HG03439 (cell line): ENCODE measurements around the gene SEC62.

ENCODE experiments used
- ATAC-seq: cut with Tn5 transposase; IDR thresholded peaks from one replicate; pipeline ENCODE4 v1.9.1; 2021; ENCODE audit warnings: mild to moderate bottlenecking, moderate library complexity; ENCODE audit not compliant: unreplicated experiment

Gene SEC62, protein sequence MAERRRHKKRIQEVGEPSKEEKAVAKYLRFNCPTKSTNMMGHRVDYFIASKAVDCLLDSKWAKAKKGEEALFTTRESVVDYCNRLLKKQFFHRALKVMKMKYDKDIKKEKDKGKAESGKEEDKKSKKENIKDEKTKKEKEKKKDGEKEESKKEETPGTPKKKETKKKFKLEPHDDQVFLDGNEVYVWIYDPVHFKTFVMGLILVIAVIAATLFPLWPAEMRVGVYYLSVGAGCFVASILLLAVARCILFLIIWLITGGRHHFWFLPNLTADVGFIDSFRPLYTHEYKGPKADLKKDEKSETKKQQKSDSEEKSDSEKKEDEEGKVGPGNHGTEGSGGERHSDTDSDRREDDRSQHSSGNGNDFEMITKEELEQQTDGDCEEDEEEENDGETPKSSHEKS

DNA sequence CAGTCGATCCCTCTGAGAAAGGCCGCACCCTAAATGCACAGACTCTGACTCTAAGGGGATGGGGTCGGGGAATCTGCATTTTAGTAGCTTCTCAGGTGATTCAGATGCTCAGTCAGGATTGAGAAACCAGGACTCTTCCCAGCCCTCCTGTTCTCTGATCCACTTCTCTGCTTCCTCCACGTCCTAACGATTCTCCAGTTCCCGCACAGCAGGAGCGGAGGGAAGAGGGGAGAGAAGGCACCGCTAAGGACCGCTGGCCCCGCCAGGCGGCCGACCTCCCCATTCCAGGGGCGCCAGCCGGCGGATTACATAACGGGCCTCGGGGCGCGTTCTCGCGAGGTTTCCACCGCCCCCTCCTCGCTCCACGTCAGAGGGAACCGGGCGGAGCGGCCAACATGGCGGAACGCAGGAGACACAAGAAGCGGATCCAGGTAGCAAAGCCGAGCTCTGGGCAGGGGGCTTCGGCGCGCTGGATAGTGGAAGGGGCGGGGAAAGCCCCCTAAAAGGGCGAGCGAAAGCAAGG, at the start of gene SEC62:
SEC62 (plus strand) TSS at position 380 of the 523 bp plus-strand sequence; CDS start at position 396, 16 bp downstream.
- peak; percentile 89 for ATAC-seq

DNA sequence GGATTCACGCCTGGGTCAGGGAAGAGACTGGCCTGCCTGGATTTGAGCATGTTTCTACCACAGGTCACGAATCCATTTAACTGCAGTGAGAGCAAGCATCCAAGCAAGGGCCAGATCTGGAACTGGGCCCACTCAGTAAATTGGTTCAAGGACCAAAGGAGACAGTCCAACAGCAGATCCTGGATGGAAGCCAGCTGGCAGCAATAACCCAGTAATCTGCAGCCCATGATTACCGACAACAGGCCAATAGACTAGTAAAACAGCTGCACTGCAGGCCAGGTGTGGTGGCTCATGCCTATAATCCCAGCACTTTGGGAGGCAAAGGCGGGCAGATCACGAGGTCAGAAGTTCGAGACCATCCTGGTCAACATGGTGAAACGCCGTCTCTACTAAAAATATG, 43.4 kb upstream of the SEC62 start:
- no peak for ATAC-seq

DNA sequence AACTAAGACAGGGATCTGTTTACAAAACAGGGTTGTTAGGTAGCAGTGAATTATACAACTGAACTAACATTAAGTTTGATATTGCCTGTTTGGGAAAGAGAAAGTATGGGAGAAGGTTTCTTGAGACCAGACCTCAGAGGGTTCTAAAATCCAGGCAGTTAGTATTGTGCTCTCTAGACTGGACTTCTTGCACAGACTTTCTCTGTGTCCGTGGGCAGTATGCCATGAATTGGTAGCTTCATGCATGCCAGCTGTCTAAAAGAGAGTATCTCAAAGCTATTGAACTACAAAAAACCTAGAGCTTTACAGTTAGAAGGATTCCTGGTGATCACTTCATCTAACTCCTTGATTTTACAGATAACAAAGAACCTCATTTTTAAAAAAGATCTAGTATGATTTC, 42.8 kb upstream of the SEC62 start:
- no peak for ATAC-seq

DNA sequence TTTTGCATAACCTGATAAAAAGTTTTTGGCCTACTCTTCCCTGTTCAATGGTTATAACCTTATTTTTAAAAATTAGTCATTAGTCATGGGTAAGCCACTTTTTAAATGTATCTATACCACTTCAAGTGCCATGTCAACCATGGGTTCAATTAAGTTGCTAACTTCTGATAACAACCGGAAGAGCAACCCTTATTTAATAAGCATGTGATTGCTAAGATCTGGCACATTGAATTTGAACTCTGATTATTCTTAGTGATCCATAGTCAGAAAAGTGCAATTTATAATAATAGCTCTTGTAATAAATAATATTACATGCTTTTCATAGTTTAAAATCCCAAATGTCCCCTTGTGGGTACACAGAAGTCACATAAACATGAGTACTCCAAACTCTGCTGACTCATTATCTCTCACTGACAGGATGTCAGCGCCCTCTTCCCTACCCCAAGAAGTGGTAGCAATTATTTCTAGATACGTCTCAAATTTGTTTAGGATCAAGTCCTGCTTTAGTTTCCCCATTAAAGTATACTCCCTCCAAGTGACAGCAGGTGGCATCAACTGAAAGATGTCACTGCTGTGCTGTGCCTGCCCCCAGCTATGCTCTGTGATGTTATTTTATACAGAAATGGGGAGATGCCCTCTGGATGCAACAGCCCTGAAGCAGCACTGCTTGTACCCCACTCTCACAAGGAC, 36.6 kb upstream of the SEC62 start:
- no peak for ATAC-seq

DNA sequence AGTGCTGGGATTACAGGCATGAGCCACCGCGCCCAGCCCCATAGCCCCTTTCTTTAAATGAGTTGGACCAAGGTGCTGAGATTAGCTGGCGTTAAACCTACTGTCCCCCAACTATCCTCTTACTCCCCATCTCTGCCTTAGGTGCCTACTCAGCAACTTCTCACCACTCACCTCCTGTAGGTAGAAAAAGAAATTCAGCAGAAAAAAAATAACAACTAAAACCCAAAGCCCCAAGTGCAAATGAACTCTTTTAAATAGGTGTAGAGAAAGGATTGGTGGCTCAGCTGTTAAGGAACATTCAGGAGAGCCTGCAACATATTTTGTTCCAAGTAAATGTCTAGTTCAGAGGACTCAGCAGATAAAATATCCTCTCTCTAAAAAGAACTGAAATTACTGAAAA, 35.8 kb upstream of the SEC62 start:
- no peak for ATAC-seq

DNA sequence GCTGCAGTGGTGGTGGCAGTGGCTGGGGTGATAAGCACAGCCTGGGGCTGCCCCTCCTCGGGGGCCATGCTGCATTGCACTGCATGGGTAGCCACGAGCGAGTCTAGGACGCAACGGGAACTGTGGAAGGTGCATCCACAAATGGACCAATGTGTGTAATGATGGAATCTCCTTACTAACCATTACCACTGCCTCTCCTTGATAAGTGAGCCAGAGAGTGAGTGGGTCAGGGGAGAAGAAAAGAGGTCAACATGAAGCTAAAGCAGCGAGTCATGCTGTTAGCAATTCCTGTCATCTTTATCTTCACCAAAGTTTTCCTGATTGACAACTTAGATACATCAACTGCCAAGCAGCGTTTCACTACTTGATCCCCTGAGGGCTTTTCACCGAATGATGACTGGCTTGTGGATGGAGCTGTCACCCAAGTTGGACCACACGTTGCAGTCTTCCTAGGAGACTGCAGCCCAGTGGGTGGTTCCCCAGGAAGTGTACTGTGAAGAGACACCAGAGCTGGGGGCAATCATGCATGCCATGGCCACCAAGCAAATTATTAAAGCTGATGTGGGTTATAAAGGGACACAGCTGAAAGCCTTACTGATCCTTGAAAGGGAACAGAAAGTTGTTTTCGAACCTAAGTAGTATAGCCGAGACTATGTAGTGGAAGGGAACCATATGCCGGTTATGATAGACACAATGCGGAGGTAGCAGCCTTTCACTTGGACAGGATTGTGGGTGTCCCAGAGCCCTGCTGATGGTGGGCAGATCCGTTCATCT, 34.7 kb upstream of the SEC62 start:
- ATAC-seq: peak; percentile 88

DNA sequence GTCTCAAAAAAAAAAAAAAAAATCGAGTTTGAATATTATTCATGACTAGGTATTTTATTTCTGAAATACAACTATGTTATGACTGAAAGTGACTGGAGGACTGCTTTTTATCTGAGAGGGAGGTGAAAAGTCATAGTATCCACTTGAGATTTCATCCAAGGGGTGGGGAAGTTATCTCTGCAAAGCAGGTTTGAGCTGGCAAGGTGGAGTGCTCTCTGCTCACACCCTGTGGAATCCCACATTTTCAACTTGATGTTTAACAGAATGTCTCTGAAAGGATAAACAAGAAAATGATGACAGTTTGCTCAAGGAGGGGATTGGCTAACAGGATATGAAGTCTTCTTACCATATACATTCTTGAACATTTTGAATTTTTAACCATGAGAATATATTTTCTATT, 27.3 kb upstream of the SEC62 start:
- no peak for ATAC-seq

DNA sequence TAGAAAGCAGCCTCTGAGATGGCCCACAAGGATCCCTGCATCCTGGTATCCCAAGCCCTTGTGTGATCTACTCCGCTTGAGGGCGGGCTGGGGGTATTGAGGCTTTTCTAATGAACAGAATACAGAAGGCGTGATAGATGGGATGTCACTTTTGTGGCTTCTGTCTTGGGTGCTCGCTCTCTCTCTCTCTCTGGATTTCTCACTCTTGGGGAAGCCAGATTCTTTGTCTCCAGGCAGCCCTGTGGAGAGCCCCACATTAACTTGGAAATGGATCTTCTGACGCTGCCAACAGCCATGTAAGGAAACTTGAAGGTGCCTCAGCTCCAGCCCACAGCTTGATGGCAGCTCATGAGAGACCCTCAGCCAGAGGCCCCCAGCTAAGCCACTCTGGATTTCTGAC, 26.9 kb upstream of the SEC62 start:
- ATAC-seq: no peak

DNA sequence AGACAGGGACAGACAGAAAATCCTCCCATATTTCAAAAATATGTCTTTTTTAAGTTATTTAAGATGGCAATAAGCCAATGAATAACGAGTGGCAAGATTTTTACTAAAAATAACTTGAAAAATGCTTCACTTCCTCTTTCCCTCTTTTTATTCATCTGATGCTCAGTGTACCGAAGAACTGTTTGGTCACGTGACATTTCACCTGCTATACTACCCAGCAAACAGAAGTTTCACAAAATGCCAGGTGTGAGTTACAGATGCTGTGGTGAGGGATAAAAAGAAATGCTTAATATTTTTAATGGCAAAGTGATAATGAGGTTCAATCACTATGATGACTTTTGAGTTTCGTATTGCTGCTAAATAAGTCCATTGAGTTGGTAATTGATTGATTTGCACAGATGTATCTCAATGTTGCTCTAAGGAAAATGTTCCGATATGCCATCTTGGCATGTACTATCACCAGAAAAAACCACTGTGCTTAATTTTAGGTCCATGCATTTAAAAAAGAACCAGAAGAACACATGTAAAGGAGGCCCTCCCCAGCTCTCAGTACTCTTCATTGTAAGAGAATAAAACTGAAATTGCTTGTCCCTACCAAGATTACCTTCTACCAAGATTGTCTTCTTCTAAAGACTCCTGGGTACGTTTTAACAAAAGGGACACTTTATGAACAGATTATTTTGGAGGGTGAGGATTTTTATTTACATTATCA, 26.0 kb upstream of the SEC62 start:
- peak; percentile 76 for ATAC-seq

DNA sequence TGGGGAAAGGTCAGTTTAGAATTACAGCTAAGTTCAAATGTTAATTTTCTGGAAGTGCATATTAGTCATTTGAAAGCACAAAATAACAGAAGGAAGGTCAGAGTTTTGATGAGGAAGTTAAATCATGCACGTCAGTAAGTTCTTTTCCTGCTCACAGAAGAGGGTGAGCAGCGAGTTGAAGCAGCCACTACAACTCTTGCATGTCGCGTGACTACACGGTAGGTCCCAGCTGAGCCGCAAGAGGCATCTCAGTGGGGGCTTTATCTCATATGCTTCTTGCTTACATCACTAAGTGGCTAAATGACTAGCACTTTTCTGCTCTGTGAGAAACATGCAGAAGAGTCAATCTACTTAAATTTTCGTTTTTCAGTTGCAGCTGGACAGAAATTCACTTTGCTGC, 21.3 kb upstream of the SEC62 start:
- ATAC-seq: peak; percentile 81

DNA sequence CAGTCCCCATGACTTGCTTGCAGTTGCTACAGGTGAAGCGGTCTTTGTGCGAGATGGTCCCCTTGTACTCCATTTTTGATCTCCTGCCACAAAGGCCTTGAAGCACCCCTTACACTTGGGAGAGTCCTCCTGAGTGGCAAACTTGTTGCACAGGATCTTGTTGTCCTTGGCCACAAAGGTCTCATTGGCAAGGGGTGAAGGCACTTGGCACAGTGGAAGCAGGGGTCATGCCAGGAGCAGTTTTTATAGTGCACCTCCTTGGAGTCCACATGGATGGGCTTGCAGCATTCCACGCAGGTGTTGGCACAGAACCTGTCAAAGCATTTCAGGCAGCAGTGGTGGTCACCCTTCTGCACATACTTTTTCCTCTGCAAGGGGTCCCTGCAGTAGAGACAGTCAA, 20.3 kb upstream of the SEC62 start:
- ATAC-seq: no peak

DNA sequence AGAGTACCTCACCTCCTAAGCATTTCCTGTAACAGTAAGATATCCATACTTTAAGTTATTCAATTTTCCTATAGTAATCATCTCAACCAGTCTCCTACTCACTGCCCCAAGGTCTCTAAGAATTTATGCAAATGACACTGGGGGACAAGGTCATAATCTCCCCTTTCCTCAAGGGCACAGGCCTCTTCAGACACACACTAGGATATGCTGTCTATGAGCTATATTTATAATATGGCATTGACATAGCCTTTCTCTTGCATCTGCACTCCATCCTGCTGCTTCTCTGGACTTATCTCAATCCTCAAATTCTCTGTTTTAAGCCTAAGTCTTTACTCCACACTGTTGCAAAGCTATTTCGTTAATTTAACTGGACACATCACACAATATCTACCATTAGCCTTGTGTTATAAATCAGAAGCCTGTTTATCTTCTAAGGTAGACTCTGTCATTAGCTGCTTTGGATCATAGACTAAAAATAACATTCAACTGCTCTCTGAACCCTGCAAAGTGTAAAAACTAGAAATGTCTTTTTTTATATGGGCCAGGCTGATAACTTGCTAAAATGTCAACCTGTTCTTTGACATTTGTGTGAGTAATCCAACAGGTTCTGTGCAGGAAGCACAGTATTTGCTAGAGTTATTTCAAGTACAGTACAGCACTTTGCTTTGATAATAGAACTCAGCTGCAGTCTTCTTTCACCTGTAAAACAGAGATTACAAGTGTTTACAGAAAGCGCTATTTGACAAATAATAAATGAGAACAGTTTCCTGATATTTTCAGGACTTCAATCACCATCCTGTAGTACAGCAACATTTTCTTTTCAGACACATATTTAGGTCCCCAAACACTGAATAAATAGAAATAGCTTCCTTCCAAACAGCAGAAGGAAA, 17.8 kb upstream of the SEC62 start:
- ATAC-seq: no peak

DNA sequence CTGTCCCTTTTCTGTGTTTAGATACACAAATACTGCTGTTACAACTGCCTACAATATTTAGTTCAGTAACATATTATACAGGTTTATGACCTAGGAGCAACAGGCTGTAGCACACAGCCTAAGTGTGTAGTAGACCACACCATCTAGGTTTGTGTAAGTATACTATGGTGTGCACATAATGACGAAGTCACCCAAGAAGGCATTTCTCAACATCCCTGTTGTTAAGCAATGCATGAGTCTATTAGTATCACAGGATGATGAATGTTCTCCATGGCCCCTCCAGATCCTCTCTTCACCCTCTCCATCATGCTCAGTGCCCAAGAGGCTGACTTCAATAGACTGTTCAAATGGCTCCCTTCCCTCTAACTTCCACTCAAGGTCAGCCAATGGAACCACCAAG, 14.6 kb upstream of the SEC62 start:
- no peak for ATAC-seq

DNA sequence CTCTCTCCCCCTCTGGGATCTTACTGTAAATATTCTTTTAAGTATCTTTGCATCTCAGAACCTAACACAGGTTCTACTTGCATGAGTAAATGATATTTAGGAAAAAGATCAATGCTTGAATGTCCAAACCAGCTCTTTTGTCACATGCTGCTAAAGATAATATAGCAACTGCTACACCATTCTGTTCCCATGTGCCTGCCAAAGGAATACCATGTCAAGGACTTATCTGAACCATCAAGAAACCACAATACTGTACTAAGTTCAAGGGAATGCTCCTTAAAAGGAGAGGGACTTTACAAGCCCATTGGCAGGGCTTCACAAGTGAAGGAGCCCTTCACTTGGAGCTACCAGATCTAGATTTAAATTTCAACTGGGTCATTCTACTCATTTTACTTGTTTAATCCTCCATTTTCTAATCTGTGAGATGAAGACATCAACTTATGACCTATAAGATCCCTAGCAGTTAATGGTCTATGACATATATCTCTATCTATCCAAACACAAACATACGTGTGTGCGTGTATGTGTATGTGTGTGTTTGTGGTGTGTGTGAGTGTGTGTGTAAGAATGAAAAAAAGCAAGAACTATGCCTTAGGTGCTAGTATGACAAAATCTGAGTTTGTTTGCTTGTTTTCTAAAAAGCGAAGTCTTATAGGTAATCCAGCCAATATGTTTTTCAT, 13.0 kb upstream of the SEC62 start:
- ATAC-seq: no peak

DNA sequence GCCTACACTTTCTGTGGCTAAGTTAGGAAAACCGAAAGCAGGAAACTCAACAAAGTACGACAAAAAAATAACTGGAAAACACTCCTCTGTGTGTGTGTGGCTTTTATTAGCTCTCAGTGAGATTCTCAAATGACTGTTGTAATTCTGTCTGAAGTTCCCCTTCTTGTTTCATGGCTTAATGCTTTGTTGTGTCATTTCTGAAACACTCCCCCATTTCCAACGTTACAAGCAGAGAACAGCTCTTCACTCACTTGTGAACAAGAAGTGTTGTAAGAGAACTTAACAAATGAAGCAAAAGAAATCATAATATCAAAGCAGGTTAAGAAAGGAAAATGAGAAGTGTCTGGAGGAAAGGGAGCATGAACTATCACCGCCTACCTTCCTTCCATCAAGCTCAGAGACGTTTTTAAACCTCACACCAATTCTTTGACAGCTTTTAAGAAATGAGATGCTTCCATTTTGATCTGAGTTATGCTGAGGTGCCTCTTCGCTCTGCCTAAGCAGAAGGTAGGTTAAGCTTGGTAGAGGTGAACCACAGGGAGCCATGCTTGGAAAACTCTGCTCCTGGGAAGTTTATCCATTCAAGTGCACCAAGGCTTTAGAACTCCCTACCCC, 12.4 kb upstream of the SEC62 start:
- ATAC-seq: peak; percentile 72

DNA sequence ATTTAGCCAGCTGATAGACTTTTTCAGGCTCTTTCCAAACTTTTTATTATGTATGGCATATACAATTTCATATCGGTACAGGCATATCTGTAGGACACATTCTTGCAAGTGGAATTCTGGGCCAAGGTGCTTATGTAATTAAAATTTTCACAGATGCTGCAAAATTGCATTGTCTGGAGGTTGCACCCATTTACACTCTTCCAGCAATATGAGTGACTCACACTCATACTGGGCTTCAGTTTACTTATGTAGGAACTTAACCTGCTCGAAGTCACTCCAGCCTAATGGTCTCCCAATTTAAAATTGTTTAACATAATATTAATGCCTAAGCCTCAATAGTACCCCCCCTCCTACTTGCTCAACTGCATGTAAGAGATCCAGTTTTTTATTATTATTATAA, 11.2 kb upstream of the SEC62 start:
- ATAC-seq: no peak

DNA sequence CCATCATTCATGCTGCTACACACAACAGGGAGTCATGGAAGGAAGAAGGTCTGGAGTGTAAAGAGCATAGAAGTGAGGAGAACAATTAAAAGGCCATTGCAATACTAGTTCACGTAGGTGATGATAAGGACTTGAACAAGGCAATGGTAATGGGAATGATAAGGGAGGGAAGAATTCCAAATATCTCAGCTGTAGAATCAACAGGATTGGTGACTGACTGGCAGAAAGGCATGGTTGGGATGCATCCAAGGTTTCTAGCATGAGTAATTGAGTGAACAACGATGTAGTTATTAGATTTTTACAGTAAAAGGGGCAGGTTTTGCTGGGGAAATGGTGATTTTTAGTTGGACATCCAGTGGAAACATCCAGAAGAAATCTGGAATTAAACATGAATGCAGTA, 2.4 kb upstream of the SEC62 start:
- no peak for ATAC-seq

DNA sequence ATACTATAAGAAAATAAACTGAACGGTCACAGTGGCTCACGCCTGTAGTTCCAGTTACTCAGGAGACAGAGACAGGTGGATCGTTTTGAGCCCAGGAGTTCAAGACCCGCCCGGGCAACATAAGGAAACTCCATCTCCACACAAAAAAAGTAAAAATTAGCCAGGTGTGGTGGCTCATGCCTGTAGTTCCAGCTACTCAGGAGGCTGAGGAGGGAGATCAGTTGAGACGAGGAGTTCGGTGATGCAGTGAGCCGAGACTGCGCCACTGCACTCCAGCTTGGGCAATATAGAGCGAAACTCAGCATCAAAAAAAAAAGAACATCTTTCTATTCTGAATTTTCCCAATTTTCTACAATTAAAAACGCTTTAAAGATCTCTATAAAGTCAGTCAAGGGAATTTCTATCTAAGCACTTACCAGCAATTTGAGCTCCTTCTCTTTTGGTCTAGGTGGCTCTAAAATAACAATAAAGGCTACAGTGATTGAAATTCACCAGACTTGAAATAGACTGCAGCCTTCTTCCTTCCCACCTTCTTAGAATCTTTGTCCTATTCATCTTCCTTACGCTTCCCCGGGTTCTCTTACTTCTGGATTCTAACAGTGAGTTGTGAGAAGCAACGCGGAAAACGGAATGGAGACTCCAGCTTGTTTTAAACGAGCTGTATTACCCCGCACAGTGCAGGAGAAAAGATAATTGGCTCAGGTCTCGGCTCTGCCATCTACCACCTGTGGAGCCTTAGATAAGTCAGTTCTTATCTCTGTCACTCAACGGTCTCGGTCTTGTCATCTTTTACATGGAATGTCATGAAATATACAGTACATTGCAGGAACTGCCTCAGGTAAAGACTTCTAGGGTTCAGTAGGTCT, 812 bp upstream of the SEC62 start:
- ATAC-seq: peak; percentile 21
